GM18499 (cell line): ENCODE data around the gene PPL.
A peak's percentile ranks its signal among the peaks of the same experiment; 100 is the strongest.
"Not testable (repeated sequence)": the region's sequence is repeated elsewhere in the genome, so short reads cannot be mapped to it uniquely, and the experiment has no call there.

ENCODE experiments used
- ATAC-seq: cut with Tn5 transposase; IDR thresholded peaks from one replicate; pipeline ENCODE4 v1.9.1; 2021; ENCODE audit warnings: moderate number of reproducible peaks; ENCODE audit not compliant: insufficient read depth, unreplicated experiment

Gene PPL

GRCh38 chr16:4936991-4937781 lies at the start of gene PPL:
Gene PPL (minus strand): TSS chr16:4937148. CDS start chr16:4937045, 103 bp downstream.
- ATAC-seq, result no peak

GRCh38 chr16:4984174-4984990 lies 47.4 kb upstream of the PPL start:
- ATAC-seq, result no peak

DNA sequence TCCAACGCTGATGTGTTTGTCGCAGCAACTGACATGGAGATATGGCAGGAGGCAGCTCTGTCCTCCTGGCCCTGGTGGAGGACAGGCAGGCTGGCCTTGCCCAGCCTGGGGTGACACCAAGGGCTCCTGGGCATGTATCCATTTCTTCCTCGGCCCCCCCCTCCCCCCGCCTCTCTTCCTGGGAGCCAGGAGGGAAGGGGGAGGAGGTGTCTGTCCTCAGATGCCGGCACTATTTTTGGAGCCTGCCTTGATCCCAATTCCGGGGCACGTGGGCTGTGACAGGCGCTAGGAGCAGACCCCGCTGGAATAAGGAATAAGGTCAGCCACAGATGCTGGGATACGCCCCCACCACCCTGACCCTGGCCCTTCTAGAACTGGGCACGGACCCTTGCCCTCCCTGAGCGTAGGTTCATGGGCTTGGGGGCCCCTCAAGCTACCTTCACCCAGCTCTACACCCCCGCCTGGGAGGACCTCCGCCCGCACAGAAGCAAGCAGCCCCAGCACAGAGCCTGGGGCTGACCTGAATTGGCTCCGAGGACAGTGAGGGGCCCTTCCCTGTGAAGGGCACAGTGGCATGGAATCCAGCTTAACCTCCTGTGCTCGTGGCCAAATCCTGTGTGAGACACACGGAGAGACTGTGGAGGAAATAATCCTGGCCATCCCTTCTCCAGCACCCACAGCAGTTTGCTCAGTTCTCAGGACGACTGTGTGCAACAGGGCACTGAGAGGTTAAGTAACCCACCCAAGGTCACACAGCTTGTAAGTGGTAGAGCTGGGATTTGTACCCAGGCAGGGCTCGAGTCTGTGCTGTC lies 45.3 kb upstream of the PPL start:
- no peak for ATAC-seq

DNA sequence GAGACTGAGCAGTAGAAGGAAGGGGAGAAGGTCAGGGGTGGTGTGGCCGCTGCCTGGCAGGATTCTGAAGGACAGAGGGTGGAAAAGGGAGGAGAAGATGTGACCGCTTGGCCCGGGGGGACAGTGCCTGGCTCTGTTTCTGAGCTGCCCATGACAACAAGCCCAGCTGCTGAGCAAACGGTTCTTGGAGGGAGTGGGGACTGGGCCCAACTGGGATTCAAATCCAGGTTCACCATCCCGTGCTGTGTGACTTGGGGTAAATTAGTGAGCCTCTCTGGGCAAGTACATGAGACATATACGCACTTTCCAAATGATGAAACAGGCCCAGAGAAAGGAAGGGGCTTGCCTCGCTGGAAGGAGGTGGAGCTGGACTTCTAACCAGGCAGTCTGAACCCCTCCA lies 44.5 kb upstream of the PPL start:
- ATAC-seq, result no peak

- ATAC-seq, result no peak
These were observed 43.7 kb upstream of the PPL start for GRCh38 chr16:4980691-4981090.

- no peak for ATAC-seq
These were observed 43.0 kb upstream of the PPL start for GRCh38 chr16:4979736-4980660.

- no peak for ATAC-seq
These were observed 42.2 kb upstream of the PPL start for GRCh38 chr16:4979164-4979563.

DNA sequence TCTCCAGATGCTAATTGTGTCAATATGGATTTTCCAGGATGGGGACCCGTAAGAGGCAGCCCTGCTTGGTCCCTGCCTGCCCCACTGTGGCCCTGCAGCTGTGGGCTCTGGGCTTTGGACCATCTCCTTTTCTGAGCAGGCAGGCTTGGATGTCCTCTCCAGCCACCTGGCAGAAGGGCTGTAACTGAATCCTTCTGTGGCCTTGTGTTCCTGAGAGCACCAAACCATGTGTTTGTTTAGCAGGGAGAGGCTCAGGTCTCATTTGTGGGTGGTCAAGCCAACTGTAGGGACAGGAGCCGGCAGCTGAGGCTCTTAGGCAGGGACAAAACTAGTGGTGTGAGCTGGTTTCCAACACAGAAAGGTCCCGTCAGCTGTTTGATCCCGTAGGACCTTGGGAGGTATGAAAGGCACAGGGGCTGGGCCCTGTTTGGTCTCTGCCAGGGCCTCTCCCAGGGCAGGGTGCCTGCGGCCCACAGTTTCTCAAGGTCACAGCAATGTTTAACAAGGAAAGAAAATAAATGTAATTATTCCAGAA lies 39.7 kb upstream of the PPL start:
- ATAC-seq, result no peak

GRCh38 chr16:4976079-4976478 lies 39.1 kb upstream of the PPL start:
- ATAC-seq, result peak; percentile 89

GRCh38 chr16:4972938-4973587 lies 36.1 kb upstream of the PPL start:
- no peak for ATAC-seq

DNA sequence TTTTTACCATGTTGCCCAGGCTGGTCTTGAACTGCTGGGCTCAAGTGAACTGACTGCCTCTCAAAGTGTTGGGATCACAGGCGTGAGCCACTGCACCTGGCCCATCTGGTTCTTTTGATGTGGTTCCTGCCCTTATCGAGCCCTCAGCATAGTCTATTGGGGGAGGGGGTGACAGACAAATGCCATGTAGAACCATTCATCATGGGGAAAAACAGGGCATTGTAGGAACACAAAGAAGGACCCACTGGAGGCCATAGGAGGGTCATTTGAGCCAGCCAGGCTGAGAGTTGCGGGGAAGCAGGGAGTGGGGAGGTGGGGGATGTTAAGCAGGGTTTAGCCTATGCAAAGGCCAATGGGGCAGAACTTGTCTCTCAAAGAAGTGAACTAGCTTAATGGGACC lies 33.1 kb upstream of the PPL start:
- no peak for ATAC-seq

GRCh38 chr16:4968879-4969483 lies 32.0 kb upstream of the PPL start:
- ATAC-seq, result no peak

DNA sequence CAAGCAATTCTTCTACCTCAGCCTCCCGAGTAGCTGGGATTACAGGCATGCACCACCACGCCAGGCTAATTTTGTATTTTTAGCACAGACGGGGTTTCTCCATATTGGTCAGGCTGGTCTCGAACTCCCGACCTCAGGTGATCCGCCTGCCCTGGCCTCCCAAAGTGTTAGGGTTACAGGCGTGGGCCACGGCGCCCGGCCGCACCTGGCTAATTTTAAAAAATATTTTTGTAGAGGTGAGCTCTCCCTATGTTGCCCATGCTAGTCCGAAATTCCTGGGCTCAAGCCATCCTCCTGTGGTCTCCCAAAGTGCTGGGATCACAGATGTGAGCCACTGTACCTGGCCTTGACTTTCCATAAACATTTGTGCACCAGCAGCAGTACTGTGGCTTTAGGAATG lies 31.3 kb upstream of the PPL start:
- not testable (repeated sequence) for ATAC-seq

- no peak for ATAC-seq
These were observed 29.9 kb upstream of the PPL start for GRCh38 chr16:4966736-4967453.

DNA sequence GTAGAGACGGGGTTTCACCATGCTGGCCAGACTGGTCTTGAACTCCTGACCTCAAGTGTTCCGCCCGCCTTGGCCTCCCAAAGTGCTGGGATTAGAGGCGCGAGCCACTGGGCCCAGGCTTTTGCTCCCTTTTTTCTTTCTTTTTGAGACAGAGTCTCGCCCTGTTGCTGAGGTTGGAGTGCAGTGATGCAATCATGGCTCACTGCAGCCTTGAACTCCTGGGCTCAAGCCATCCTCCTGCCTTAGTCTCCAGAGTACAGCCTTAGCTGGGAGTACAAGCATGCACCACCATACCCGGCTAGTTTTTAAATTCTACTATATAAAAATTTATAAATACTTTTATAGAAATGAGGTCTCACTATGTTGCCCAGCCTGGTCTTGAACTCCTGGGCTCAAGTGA lies 26.6 kb upstream of the PPL start:
- not testable (repeated sequence) for ATAC-seq

DNA sequence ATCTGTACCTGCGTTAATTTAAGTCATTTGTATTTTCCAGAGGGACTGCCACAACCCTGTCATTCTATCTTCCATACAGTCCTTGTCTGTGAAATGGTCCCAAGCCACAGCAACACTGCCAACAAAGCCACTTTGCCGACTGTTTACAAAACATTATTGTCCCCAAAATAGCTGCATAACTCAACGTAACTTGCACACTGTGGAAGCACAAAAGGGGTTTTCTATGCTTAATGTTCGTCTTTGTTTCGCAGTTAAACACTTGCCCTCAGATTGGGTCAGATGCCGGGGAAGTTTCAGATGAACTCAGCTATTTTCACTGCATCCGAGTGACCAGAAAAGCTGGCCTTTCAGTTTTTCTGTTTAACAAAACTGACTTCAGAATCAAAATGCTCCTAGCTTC lies 25.8 kb upstream of the PPL start:
- ATAC-seq, result no peak

DNA sequence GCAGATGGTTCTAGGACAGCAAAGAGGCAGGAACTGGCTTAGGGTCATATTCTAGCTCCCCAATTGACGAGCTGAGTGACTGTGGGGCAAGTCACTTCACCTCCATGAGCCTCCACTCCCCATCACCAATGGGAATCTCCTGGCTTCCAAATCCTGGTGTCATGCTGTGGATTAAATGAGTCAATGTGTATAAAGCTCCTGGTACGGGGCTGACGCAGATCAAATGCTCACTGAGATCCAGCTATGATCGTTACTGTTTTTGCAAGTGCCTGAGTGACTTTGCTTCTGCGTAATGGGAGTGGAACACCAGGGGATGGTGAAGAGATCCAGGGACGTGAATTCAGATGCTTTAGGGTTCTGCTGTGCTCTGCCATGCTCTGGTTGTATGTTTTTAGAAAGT lies 23.6 kb upstream of the PPL start:
- ATAC-seq, result no peak
